Uterus (tissue), 2 donors: ENCODE data around the gene ARHGAP10.

Experiments used
- CTCF ChIP-seq, 4 experiments: fragments of 200-600 bp in 2 of 4; fragments of 450-650 bp in 2 of 4; sonication (generic) in 2 of 4; IDR thresholded peaks; one replicate each; pipeline ENCODE4 v1.5.1; 2016 to 2019; ENCODE audit warnings: antibody characterized with exemption in 4 of 4, mild to moderate bottlenecking in 2 of 4, moderate library complexity in 1 of 4
- POLR2A ChIP-seq, 2 donors: fragments of 450-650 bp; IDR thresholded peaks; one replicate each; pipeline ENCODE4 v1.6.1; 2016; ENCODE audit warnings: antibody characterized with exemption in 2 of 2, mild to moderate bottlenecking in 1 of 2, moderate library complexity in 1 of 2

GRCh38 chr4:148004228-148004857 lies 272.5 kb downstream of the ARHGAP10 start:
- TF ChIP-seq CTCF (IDR thresholded peaks at IDR 0.05) = no peak
- TF ChIP-seq POLR2A (IDR thresholded peaks at IDR 0.05) = no peak
